ENCODE data around the gene DNAH10. TPM values are rescaled to one million over a fixed set of nuclear protein-coding genes. Genes with fewer than 3 reads are reported as not detected.

Gene DNAH10
- total RNA-seq, 1 experiment from 2014 or later: 0.30 TPM

GRCh38 chr12:123940627-123940966, 178.5 kb downstream of the DNAH10 start:
- no peaks in the 10 kb centered on the region for H3K4me1 ChIP-seq (ENCODE audit: low read length)
- no peaks in the 10 kb centered on the region for H3K9me2 ChIP-seq (replicated peaks; ENCODE audit: insufficient read depth, low read length)
- H3K4me2 ChIP-seq (ENCODE audit: low read depth, low read length, poor library complexity, severe bottlenecking): no peak overlapping the region
- no peak overlapping the region for H2AFZ ChIP-seq (ENCODE audit: low read length)
- H3K27me3 ChIP-seq (ENCODE audit: low read length): no peaks in the 10 kb centered on the region
- H4K20me1 ChIP-seq (ENCODE audit: insufficient read depth, low read depth, low read length): no peaks in the 10 kb centered on the region
- no peak overlapping the region for H3K27ac ChIP-seq (ENCODE audit: low read length)
- no peak overlapping the region for H3K4me3 ChIP-seq (ENCODE audit: low read length)
- H3K79me2 ChIP-seq (ENCODE audit: low read length): no peaks in the 10 kb centered on the region
- H3K36me3 ChIP-seq (ENCODE audit: insufficient read depth, low read length): no peaks in the 10 kb centered on the region
- H3K9ac ChIP-seq (ENCODE audit: low read length): no peak overlapping the region
- no peak for DNase-seq
- H3K9me3 ChIP-seq (ENCODE audit: low read length): no peaks in the 10 kb centered on the region

GRCh38 chr12:123941000-123941399, 178.9 kb downstream of the DNAH10 start:
- no peaks in the 10 kb centered on the region for H3K27me3 ChIP-seq (ENCODE audit: low read length)
- no peaks in the 10 kb centered on the region for H3K36me3 ChIP-seq (ENCODE audit: insufficient read depth, low read length)
- H3K4me3 ChIP-seq (ENCODE audit: low read length): no peak overlapping the region
- no peak for DNase-seq
- no peaks in the 10 kb centered on the region for H3K9me3 ChIP-seq (ENCODE audit: low read length)
- H3K4me1 ChIP-seq (ENCODE audit: low read length): no peaks in the 10 kb centered on the region
- H3K27ac ChIP-seq (ENCODE audit: low read length): no peak overlapping the region
- no peaks in the 10 kb centered on the region for H4K20me1 ChIP-seq (ENCODE audit: insufficient read depth, low read depth, low read length)
- H3K9ac ChIP-seq (ENCODE audit: low read length): no peak overlapping the region
- H3K4me2 ChIP-seq (ENCODE audit: low read depth, low read length, poor library complexity, severe bottlenecking): no peak overlapping the region
- H3K9me2 ChIP-seq (replicated peaks; ENCODE audit: insufficient read depth, low read length): no peaks in the 10 kb centered on the region
- no peaks in the 10 kb centered on the region for H3K79me2 ChIP-seq (ENCODE audit: low read length)
- no peak overlapping the region for H2AFZ ChIP-seq (ENCODE audit: low read length)

GRCh38 chr12:123941624-123942237, 179.6 kb downstream of the DNAH10 start:
- Histone ChIP-seq H3K27me3 (ENCODE audit: low read length) (no peaks in the 10 kb centered on the region), H3K27ac (ENCODE audit: low read length) (no peak overlapping the region), H4K20me1 (ENCODE audit: insufficient read depth, low read depth, low read length) (no peaks in the 10 kb centered on the region), H3K4me2 (ENCODE audit: low read depth, low read length, poor library complexity, severe bottlenecking) (no peak overlapping the region), H3K9me3 (ENCODE audit: low read length) (no peaks in the 10 kb centered on the region), H3K36me3 (ENCODE audit: insufficient read depth, low read length) (no peaks in the 10 kb centered on the region), H2AFZ (ENCODE audit: low read length) (no peak overlapping the region), H3K9me2 (replicated peaks; ENCODE audit: insufficient read depth, low read length) (no peaks in the 10 kb centered on the region), H3K4me3 (ENCODE audit: low read length) (no peak overlapping the region), H3K9ac (ENCODE audit: low read length) (no peak overlapping the region), H3K4me1 (ENCODE audit: low read length) (no peaks in the 10 kb centered on the region), H3K79me2 (ENCODE audit: low read length) (no peaks in the 10 kb centered on the region)
- no peak for DNase-seq

- H3K4me3 ChIP-seq (ENCODE audit: low read length): no peak overlapping the region
- DNase-seq: no peak
- H4K20me1 ChIP-seq (ENCODE audit: insufficient read depth, low read depth, low read length): no peaks in the 10 kb centered on the region
- H3K4me1 ChIP-seq (ENCODE audit: low read length): no peaks in the 10 kb centered on the region
- no peaks in the 10 kb centered on the region for H3K36me3 ChIP-seq (ENCODE audit: insufficient read depth, low read length)
- no peak overlapping the region for H3K4me2 ChIP-seq (ENCODE audit: low read depth, low read length, poor library complexity, severe bottlenecking)
- no peak overlapping the region for H3K27ac ChIP-seq (ENCODE audit: low read length)
- H3K9ac ChIP-seq (ENCODE audit: low read length): no peak overlapping the region
- no peak overlapping the region for H2AFZ ChIP-seq (ENCODE audit: low read length)
- no peaks in the 10 kb centered on the region for H3K9me3 ChIP-seq (ENCODE audit: low read length)
- no peaks in the 10 kb centered on the region for H3K27me3 ChIP-seq (ENCODE audit: low read length)
- no peaks in the 10 kb centered on the region for H3K9me2 ChIP-seq (replicated peaks; ENCODE audit: insufficient read depth, low read length)
- H3K79me2 ChIP-seq (ENCODE audit: low read length): no peaks in the 10 kb centered on the region
Observed at GRCh38 chr12:123942238-123942653, 180.1 kb downstream of the DNAH10 start.

GRCh38 chr12:123942911-123943648, 181.0 kb downstream of the DNAH10 start:
- no peak for DNase-seq
- Histone ChIP-seq H3K9ac (ENCODE audit: low read length) (no peak overlapping the region), H4K20me1 (ENCODE audit: insufficient read depth, low read depth, low read length) (no peaks in the 10 kb centered on the region), H3K4me1 (ENCODE audit: low read length) (no peaks in the 10 kb centered on the region), H3K36me3 (ENCODE audit: insufficient read depth, low read length) (no peaks in the 10 kb centered on the region), H3K79me2 (ENCODE audit: low read length) (no peaks in the 10 kb centered on the region), H3K27ac (ENCODE audit: low read length) (no peak overlapping the region), H3K27me3 (ENCODE audit: low read length) (no peaks in the 10 kb centered on the region), H2AFZ (ENCODE audit: low read length) (no peak overlapping the region), H3K4me2 (ENCODE audit: low read depth, low read length, poor library complexity, severe bottlenecking) (no peak overlapping the region), H3K4me3 (ENCODE audit: low read length) (no peak overlapping the region), H3K9me3 (ENCODE audit: low read length) (no peaks in the 10 kb centered on the region), H3K9me2 (replicated peaks; ENCODE audit: insufficient read depth, low read length) (no peaks in the 10 kb centered on the region)

- H3K4me1 ChIP-seq (ENCODE audit: low read length): no peaks in the 10 kb centered on the region
- no peaks in the 10 kb centered on the region for H3K27me3 ChIP-seq (ENCODE audit: low read length)
Observed at GRCh38 chr12:123943816-123944215, 181.7 kb downstream of the DNAH10 start.

GRCh38 chr12:123944696-123945095, 182.6 kb downstream of the DNAH10 start:
- Histone ChIP-seq H3K4me1 (ENCODE audit: low read length) (no peaks in the 10 kb centered on the region), H3K9me2 (replicated peaks; ENCODE audit: insufficient read depth, low read length) (no peaks in the 10 kb centered on the region), H3K4me3 (ENCODE audit: low read length) (no peak overlapping the region), H3K79me2 (ENCODE audit: low read length) (no peaks in the 10 kb centered on the region), H3K27ac (ENCODE audit: low read length) (no peak overlapping the region), H3K9ac (ENCODE audit: low read length) (no peak overlapping the region), H4K20me1 (ENCODE audit: insufficient read depth, low read depth, low read length) (no peaks in the 10 kb centered on the region), H3K27me3 (ENCODE audit: low read length) (no peaks in the 10 kb centered on the region), H3K9me3 (ENCODE audit: low read length) (no peaks in the 10 kb centered on the region), H3K4me2 (ENCODE audit: low read depth, low read length, poor library complexity, severe bottlenecking) (no peak overlapping the region), H3K36me3 (ENCODE audit: insufficient read depth, low read length) (no peaks in the 10 kb centered on the region), H2AFZ (ENCODE audit: low read length) (no peak overlapping the region)
- no peak for DNase-seq

More at GRCh38 chr12:123943816-123944215, 181.7 kb downstream of the DNAH10 start:
- no peak overlapping the region for H3K4me2 ChIP-seq (ENCODE audit: low read depth, low read length, poor library complexity, severe bottlenecking)
- no peaks in the 10 kb centered on the region for H3K9me3 ChIP-seq (ENCODE audit: low read length)
- H2AFZ ChIP-seq (ENCODE audit: low read length): no peak overlapping the region
- no peak for DNase-seq
- H3K4me3 ChIP-seq (ENCODE audit: low read length): no peak overlapping the region
- no peaks in the 10 kb centered on the region for H3K9me2 ChIP-seq (replicated peaks; ENCODE audit: insufficient read depth, low read length)
- no peak overlapping the region for H3K27ac ChIP-seq (ENCODE audit: low read length)
- no peak overlapping the region for H3K9ac ChIP-seq (ENCODE audit: low read length)
- no peaks in the 10 kb centered on the region for H3K79me2 ChIP-seq (ENCODE audit: low read length)
- no peaks in the 10 kb centered on the region for H4K20me1 ChIP-seq (ENCODE audit: insufficient read depth, low read depth, low read length)
- no peaks in the 10 kb centered on the region for H3K36me3 ChIP-seq (ENCODE audit: insufficient read depth, low read length)

GRCh38 chr12:123945287-123946151, 183.4 kb downstream of the DNAH10 start:
- Histone ChIP-seq H3K79me2 (ENCODE audit: low read length) (no peaks in the 10 kb centered on the region), H3K27ac (ENCODE audit: low read length) (no peak overlapping the region), H3K27me3 (ENCODE audit: low read length) (no peaks in the 10 kb centered on the region), H4K20me1 (ENCODE audit: insufficient read depth, low read depth, low read length) (no peaks in the 10 kb centered on the region), H3K4me3 (ENCODE audit: low read length) (no peak overlapping the region), H3K9me2 (replicated peaks; ENCODE audit: insufficient read depth, low read length) (no peaks in the 10 kb centered on the region), H3K36me3 (ENCODE audit: insufficient read depth, low read length) (no peaks in the 10 kb centered on the region), H3K9ac (ENCODE audit: low read length) (no peak overlapping the region), H3K9me3 (ENCODE audit: low read length) (no peaks in the 10 kb centered on the region), H3K4me2 (ENCODE audit: low read depth, low read length, poor library complexity, severe bottlenecking) (no peak overlapping the region), H3K4me1 (ENCODE audit: low read length) (no peaks in the 10 kb centered on the region), H2AFZ (ENCODE audit: low read length) (no peak overlapping the region)
- DNase-seq: no peak
